Measurements from ENCODE around the gene MEF2B.

DNA sequence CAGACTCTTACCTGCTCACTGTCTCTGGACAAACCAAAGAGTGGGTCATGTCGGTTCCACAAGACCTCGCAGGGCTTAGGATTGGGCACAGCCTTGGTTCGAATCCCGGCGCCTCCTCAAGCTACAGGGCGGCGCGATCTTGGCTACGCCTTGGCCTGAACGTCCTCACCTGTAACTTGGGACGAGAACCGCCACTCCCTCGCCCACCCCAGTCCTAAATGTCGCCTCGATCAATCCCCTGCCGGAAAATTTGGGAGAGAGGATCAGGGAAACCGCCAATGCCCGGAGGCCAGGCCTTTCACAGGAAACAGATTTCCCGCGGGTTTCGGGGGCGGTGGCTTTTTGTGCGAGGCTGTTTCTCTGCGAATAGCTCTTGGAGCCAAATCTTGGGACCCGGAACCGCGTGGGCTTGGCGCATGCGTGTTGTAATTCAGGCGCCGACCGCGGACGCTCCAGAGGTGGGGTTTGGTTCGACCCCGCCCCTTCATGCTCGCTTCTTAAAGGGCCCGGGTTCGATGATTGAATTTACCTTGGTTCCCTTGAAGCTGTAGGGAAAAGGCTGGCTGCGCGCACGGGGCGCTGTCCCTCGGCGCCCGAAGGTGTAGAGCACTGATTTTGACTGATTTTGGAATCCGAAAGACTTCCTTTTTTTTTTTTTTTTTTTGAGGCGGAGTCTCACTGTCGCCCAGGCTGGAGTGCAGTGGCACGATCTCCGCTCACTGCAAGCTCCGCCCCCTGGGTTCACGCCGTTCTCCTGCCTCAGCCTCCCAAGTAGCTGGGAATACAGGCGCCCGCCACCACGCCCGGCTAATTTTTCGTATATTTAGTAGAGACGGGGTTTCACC is 33.2 kb upstream of the MEF2B start, which contains the start of gene NR2C2AP:
- TF ChIP-seq, protein P1, sequence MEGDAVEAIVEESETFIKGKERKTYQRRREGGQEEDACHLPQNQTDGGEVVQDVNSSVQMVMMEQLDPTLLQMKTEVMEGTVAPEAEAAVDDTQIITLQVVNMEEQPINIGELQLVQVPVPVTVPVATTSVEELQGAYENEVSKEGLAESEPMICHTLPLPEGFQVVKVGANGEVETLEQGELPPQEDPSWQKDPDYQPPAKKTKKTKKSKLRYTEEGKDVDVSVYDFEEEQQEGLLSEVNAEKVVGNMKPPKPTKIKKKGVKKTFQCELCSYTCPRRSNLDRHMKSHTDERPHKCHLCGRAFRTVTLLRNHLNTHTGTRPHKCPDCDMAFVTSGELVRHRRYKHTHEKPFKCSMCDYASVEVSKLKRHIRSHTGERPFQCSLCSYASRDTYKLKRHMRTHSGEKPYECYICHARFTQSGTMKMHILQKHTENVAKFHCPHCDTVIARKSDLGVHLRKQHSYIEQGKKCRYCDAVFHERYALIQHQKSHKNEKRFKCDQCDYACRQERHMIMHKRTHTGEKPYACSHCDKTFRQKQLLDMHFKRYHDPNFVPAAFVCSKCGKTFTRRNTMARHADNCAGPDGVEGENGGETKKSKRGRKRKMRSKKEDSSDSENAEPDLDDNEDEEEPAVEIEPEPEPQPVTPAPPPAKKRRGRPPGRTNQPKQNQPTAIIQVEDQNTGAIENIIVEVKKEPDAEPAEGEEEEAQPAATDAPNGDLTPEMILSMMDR (IDR thresholded peaks at IDR 0.05), result no peak
- no peak for TF ChIP-seq POLR2A (IDR thresholded peaks at IDR 0.05)

Measured in adrenal gland (tissue), 5 donors.